Kidney tubule cell (primary cell): ENCODE data around the gene TH.

Source experiments
- DNase-seq: peaks from one replicate; pipeline ENCODE4 v3.0.0-alpha.2; 2018; ENCODE audit warnings: low spot score

Gene TH

DNA sequence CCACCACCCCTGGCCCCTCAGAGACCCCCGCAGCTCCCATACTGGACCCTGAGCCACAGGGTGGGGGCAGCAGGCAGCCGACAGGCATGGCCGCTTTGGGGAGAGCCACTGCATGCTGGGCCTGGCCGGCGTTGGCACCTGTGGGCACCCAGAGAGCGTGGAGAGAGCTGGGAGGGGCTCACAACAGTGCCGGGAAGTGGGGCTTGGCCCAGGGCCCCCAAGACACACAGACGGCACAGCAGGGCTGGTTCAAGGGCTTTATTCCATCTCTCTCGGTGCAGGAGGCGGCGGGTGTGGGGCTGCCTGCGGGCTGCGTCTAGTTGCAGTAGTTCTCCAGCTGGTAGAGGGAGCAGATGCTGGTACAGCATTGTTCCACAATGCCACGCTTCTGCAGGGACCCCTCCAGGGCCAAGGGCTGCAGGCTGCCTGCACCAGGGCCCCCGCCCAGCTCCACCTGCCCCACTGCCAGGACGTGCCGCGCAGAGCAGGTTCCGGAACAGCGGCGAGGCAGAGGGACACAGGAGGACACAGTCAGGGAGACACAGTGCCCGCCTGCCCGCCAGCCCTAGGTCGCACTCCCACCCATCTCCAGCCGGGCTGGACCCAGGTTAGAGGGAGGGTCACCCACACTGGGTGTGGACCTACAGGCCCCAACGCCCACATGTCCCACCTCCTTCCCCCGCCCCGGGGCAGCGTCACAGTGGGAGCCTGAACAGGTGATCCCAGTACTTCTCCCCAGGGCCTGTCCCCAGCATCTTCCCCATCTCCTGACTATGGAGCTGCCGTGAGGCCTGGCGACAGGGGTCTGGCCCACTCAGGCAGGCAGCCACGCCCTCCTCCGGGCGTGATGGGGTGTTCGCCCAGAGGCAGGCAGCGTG lies 11.8 kb downstream of the TH start:
- DNase-seq, result no peak

DNA sequence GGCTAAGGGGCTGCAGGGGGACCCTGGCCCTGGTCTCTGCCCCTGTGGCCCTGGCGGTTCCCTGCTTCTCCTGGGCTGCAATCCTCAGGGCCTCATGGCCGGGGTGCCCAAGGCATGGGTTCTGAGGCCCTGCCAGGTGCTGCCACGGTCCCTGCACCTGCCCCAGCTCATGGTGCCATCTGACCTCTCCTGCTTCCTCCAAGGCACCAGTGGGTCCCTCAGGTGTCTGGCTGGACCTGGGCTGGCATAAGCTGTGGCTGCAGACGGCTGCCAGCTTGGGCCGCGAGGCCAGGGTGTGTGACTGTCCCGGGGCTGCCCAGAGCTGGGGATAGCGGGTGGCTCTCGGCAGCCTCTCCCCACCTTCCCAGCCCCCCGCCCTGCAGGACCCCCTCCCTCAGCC lies 12.6 kb downstream of the TH start:
- DNase-seq, result no peak

DNA sequence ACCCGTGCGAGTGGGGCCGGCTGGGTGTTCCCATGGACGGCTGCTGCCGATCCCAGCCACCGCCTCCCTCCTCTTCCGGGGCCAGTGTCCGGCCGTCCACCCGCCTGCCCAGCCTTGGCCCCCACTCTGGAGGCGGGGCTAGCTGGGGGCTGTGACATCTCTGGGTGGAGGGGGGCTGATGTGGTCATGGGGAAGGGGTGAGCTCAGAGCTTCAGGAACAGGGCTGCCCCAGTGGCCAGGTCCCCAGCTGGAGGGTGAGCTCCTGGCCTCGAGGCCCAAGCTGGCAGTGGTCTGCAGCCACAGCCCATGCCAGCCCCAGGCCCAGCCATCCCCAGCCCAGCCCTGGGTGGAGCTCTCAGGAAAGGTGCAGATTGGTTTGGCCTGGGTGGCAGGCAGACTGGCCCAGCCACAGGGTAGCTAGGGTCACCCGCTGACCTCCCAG lies 13.3 kb downstream of the TH start:
- DNase-seq, result no peak

DNA sequence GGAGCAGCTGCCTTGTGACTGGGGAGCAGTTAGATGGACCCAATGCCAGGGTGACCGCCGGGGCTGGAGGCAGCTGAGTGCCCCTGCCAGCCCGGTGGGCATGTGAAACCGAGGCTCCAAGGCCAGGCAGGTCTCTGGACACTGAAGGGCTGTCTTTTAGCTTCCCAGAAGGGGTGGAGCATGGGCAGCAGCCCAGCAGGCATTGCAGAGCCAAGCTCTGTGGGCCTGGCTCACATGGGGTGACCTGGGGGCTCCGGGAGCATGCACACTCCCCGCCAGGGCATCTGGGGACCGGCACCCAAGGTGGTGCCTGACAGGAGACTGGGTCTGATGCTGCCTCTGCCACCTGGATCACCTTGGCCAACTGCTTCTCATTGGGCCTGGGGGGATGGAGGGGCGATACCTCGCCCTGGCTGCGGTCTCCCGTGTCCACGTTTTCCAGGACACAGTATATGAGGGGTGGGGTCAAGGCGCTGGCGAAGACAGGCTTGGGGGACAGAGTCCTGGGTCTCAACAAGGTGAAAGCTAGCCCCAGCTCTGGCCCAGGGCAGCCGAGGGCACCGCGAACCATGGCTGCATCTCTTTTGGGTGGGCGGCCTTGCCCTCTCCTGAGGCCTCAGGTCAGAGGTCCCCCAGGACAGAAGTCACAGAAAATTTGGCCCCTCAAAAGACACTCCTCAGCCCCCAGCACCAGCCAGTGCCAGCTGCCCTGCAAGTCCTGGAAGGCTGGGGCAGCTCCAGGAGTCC lies 14.1 kb downstream of the TH start:
- DNase-seq, result no peak

DNA sequence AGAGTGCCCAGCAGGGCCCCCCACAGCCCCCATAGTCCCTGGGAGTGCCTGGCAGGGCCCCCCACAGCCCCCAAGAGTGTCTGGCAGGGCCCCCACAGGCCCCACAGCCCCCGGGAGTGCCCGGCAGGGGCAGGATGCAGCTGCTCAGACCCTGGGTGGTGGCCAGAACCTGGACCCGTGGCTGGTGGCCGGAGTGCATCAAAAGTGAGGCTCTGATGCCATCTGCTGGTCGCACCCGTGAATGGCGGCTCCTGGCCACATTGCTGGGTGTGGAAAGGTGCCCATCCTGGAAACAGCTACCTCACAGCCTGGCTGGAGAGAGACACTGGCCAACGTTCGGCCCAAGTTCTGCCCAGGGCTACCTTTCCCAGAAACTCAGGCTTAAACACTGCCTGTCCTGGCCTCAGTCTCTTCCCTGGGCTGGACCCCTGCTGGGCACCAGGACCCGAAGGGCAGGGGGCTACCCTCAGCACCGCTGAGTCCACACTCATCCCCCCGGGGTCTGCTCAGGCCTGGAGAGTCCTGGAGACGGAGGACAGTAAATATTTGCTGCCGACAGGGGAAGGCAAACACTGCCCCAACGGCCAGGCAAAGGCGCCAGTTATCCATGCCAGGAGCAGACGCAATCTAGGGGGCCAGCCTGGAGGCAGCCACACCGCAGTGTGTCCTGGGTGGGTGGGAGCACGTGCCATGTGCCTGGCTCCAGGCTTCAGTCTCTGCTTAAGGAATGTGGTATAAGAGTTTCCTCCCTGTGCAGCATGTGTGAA lies 15.0 kb downstream of the TH start:
- DNase-seq, result peak; percentile 66

- no peak for DNase-seq
These were observed 16.1 kb downstream of the TH start for GRCh38 chr11:2155511-2155910.

- DNase-seq, result no peak
These were observed 16.7 kb downstream of the TH start for GRCh38 chr11:2154889-2155288.

DNA sequence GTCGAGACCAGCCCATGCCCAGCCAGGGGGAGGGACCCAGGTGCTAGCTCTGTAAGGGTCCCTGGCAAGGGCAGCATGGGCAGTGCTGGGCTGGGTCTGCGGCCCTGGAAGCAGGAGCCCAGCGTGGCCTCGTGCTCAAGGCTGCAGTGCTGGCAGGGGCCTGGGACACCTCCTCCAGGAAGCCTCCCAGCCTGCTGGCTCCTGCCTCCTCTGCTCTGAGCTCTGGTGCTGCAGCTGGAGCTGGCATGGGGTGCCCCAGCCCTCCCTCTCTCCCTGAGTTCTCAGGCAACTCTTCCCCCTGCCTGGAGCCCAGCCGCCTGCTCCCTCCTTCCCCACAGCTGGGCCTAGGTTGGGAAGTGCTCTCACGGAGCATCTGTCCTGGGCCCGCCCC lies 17.4 kb downstream of the TH start:
- no peak for DNase-seq

DNA sequence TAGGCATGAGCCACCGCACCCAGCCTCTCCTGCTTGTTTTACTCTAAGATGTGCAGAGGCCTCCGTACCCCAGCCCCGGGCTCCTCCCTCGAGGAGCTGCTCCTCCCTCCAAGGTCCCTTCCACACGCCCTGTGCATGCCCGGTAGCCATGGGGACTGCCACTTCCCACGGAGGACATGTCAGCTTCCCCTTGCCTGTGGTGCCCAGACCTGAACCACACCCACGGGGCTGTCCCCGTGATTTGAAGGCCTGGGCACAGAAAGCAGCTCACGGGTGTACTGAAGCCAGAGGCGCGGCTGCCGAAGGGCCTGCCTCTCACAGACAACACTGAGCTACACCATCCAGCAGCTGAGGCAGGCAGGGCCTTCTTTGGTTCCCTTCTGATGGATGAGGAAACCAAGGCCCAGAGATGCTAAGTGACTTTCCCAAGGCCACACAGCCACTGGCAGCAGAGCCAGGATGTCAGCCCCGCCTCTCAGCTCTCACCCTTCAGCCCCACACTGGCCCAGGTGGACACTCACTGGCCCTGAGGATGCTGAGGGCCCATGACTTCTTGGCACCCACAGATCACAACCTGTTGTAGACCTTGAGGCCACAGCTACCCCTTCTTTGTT lies 17.9 kb downstream of the TH start:
- DNase-seq, result no peak

- peak; percentile 73 for DNase-seq
These were observed 19.9 kb downstream of the TH start for GRCh38 chr11:2151500-2152257.

- peak; percentile 27 for DNase-seq
These were observed 21.5 kb downstream of the TH start for GRCh38 chr11:2149864-2150847.

GRCh38 chr11:2149460-2149859 lies 22.2 kb downstream of the TH start:
- no peak for DNase-seq

DNA sequence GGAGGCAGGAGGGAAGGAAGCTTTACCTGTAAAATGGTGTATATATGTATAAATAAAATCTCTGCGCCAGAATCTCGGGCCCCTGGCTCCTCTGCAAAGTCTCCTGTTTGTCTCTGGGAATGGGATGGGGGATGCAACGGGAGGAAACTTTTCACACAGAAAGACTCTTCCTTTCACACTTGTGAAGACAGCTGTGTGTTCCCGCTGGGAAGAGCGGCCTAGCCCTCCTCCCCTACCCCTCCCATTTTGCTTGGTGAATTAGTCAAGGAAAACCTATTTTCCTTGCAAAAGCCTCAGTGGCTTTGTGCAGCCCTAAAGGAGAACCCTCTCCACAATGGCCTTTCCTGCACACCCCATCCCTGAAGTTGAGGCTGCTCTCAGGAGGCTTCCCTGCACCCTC lies 23.0 kb downstream of the TH start:
- DNase-seq, result no peak

DNA sequence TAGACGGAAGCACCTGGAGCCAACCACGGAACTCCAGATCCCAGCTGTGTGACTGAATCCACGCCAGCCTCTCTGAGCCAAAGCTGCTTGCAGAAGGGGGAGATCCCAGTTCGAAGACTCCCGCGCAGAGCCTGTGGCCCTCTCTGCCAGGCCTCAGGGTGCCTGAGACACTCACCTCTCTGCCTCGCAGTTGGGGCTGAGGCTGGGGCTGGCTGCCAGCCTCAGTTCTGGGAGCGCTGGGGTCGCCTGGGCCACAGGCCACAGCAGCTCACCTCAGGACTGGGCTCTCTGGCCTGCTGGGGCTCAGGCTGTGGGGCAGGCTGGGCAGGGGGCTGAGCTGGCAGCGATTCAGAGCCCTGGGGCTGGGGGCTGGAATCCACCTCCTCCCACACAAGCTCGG lies 24.2 kb downstream of the TH start:
- no peak for DNase-seq

DNA sequence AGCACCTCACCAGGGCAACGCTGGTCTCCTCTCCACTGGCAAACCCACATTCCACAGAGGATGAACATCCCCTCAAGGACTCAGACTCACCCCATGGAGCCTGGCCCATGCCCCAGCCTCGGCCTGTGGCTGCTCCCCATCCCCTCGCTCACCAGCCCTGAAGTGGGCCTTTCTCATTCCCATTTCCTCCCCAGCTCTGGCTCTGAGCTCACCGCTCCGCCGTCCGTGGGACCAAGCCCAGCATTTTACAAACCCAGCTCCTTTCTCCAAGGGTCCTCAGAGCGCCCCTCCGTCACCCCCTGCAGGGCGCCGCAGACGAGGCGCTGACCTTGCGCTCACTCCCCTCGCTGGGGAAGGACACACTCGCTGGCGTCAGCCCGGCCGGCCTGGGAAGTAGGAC lies 25.6 kb downstream of the TH start:
- no peak for DNase-seq

DNA sequence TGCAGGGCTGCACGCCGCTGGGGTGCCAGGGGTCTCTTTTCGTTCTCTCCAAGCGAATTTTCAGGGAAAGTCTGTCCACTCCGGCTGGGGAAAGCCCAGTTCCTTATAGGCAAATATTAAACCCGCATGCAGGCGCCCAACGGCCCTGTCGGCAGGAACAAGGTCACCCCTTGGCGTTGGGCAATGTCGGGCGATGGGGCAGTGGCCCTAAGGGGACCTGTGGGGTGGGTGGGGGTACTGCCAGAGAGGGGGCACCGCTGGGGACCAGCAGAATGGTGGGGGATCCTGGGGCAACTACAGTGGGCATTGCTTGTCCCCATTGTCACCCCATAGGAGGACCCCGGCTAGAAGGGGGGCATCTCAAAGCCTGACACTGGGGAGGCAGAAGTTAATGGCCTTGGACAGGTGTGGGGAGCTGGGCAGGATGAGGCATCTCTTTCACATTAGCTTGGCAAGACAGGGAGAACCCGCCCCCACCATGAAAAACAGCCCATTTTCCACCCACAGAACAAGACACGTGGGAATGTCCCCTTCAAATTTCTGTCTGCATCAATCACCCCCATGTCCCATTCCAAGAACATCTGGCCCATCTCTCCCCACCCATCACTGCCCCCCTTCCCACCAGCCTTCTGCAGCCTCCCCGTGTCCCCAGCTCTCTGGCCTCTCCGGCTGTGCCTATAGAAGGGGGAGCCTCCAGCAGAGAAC lies 26.9 kb downstream of the TH start:
- DNase-seq, result no peak

- DNase-seq, result peak; percentile 4
These were observed 27.6 kb downstream of the TH start for GRCh38 chr11:2143799-2144543.

DNA sequence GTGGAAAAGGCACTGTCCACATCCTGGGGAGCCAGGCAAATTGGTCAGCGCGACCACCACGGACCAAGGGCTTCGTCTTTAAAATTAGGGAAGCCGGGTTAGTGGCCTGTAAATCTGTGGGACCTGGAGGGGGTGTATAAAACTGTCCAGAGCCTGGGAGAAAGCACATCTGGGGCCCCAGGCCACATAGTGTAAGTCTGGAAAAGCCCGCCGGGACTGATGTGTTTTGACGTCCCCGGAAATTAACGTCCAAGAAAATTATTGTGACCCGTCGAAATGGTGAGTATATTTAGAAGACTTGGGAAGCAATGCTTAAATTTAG lies 28.2 kb downstream of the TH start:
- DNase-seq, result no peak

DNA sequence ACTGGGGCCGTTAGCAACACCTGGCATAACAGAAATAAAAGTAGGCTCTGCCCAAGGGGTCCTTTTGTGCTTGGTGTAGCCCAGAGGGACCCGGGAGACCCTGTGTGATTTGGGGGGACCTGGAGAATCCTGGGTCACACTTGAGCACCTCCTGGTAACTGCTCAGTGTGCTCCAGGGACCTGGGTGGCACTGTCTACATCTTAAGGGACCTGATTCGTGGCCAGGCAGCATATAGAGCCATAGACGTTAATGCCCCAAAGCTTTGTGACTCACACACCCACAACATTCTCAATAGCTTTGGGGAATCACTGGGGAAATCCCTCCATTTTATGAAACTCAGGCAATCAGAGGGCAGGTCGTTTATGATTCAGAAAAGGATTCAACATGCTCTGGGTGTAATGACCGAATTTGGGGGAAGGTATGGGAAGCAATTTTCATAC lies 28.8 kb downstream of the TH start:
- DNase-seq, result peak; percentile 56
